Prostate gland (tissue), 2 donors: ENCODE data around the gene MND1. TPM values are rescaled to one million over a fixed set of nuclear protein-coding genes. Genes with fewer than 3 reads are reported as not detected.

Experiments
- DNase-seq: peaks from one replicate; pipeline ENCODE4 v3.0.0-alpha.2; 2019; ENCODE audit warnings: low spot score
- H3K27ac ChIP-seq, 2 donors: fragments of 200-600 bp; sonication (generic); 2 replicates each; pipeline ENCODE4 v1.5.1; 2017 to 2019
- H3K27me3 ChIP-seq: fragments of 200-600 bp; sonication (generic); replicated peaks from 2 replicates; pipeline ENCODE4 v1.5.1; 2019; ENCODE audit not compliant: insufficient read depth
- H3K36me3 ChIP-seq, 2 donors: fragments of 200-600 bp; sonication (generic); 1 replicate in 1 of 2; 2 replicates in 1 of 2; pipeline versions ENCODE4 v1.5.1 to v1.8.1; 2017 to 2019
- H3K4me1 ChIP-seq: fragments of 200-600 bp; sonication (generic); replicated peaks from 2 replicates; pipeline ENCODE4 v1.5.1; 2019
- H3K4me3 ChIP-seq, 2 donors: fragments of 200-600 bp; sonication (generic); 2 replicates each; pipeline ENCODE4 v1.5.1; 2017 to 2019
- H3K9me3 ChIP-seq: fragments of 200-600 bp; sonication (generic); 2 replicates; pipeline ENCODE4 v1.5.1; 2017
- CTCF ChIP-seq, 4 experiments: fragments of 200-600 bp in 2 of 4; fragments of 450-650 bp in 2 of 4; sonication (generic) in 2 of 4; IDR thresholded peaks; 1 replicate in 3 of 4; 2 replicates in 1 of 4; pipeline ENCODE4 v1.5.1; 2016 to 2019; ENCODE audit warnings: antibody characterized with exemption in 4 of 4, mild to moderate bottlenecking in 2 of 4, moderate library complexity in 2 of 4
- POLR2A ChIP-seq: fragments of 450-650 bp; IDR thresholded peaks from one replicate; pipeline ENCODE4 v1.6.1; 2016; ENCODE audit warnings: antibody characterized with exemption, mild to moderate bottlenecking
- POLR2AphosphoS5 ChIP-seq: sonication (generic); formaldehyde crosslinking; IDR thresholded peaks from one replicate; pipeline ENCODE4 v1.6.1; 2017; ENCODE audit warnings: antibody characterized with exemption
- WGBS: methylation state at CpG from one replicate; pipeline ENCODE4 v1.1.5; 2018; 5-methylcytosine and 5-hydroxymethylcytosine counted together
- intact Hi-C: fragments of 100-400 bp; cut with DNase I; formaldehyde crosslinking; loops from one replicate; pipeline ENCODE4 v1.14.2; 2022
- total RNA-seq, 2 donors: library from RNA; depleted of rRNA; stranded (reverse); fragments of >200 nt; gene quantifications; one replicate each; pipeline ENCODE4 v1.1.0, GENCODE V29; 2016

The MND1 gene
- total RNA-seq, 2 donors from 2014 or later = 7.9 TPM; not detected in 1

- TF ChIP-seq CTCF (IDR thresholded peaks at IDR 0.05) = no peak
- no peak for TF ChIP-seq POLR2A
- TF ChIP-seq POLR2AphosphoS5 = no peak
- 75% methylated on average over 3 of the region's 3 CpGs for WGBS
- Histone ChIP-seq H3K27ac (no peak overlapping the region), H3K27me3 (no peaks in the 10 kb centered on the region), H3K36me3 (no peaks in the 10 kb centered on the region), H3K9me3 (no peaks in the 10 kb centered on the region), H3K4me1 (no peaks in the 10 kb centered on the region), H3K4me3 (no peak overlapping the region)
- intact Hi-C loops = no loop called here
- DNase-seq = no peak
These were observed 74.1 kb downstream of the MND1 start for GRCh38 chr4:153418558-153418957.

- H3K4me3 ChIP-seq = no peak overlapping the region
- no peaks in the 10 kb centered on the region for H3K27me3 ChIP-seq
- 46% methylated on average over 5 of the region's 5 CpGs for WGBS
- no peak for DNase-seq
- intact Hi-C loops = no loop called here
- no peaks in the 10 kb centered on the region for H3K4me1 ChIP-seq
- TF ChIP-seq CTCF (IDR thresholded peaks at IDR 0.05) = no peak
- no peak for TF ChIP-seq POLR2AphosphoS5
- no peak for TF ChIP-seq POLR2A
- no peak overlapping the region for H3K27ac ChIP-seq
- no peaks in the 10 kb centered on the region for H3K36me3 ChIP-seq
- no peaks in the 10 kb centered on the region for H3K9me3 ChIP-seq
These were observed 74.5 kb downstream of the MND1 start for GRCh38 chr4:153419029-153419428.

- H3K27me3 ChIP-seq = no peaks in the 10 kb centered on the region
- intact Hi-C loops = no loop called here
- no peaks in the 10 kb centered on the region for H3K36me3 ChIP-seq
- no peaks in the 10 kb centered on the region for H3K4me1 ChIP-seq
- 52% methylated on average over 9 of the region's 9 CpGs for WGBS
- DNase-seq = no peak
- no peak overlapping the region for H3K4me3 ChIP-seq
- no peak overlapping the region for H3K27ac ChIP-seq
- TF ChIP-seq POLR2A (no peak), CTCF (IDR thresholded peaks at IDR 0.05) (no peak), POLR2AphosphoS5 (no peak)
- no peaks in the 10 kb centered on the region for H3K9me3 ChIP-seq
These were observed 75.3 kb downstream of the MND1 start for GRCh38 chr4:153419673-153420278.

- Histone ChIP-seq H3K27ac (no peak overlapping the region), H3K4me1 (no peaks in the 10 kb centered on the region), H3K36me3 (no peaks in the 10 kb centered on the region), H3K27me3 (no peaks in the 10 kb centered on the region), H3K9me3 (no peaks in the 10 kb centered on the region), H3K4me3 (no peak overlapping the region)
- TF ChIP-seq POLR2A = no peak
- no peak for TF ChIP-seq CTCF (IDR thresholded peaks at IDR 0.05)
- no peak for TF ChIP-seq POLR2AphosphoS5
- DNase-seq = no peak
- intact Hi-C loops = no loop called here
- WGBS = 90% methylated on average over 2 of the region's 2 CpGs
These were observed 75.9 kb downstream of the MND1 start for GRCh38 chr4:153420361-153420760.

- intact Hi-C loops = no loop called here
- 94% methylated on average over 3 of the region's 3 CpGs for WGBS
- no peaks in the 10 kb centered on the region for H3K27me3 ChIP-seq
- no peaks in the 10 kb centered on the region for H3K9me3 ChIP-seq
- H3K4me3 ChIP-seq = no peak overlapping the region
- no peak overlapping the region for H3K27ac ChIP-seq
- no peak for DNase-seq
- no peaks in the 10 kb centered on the region for H3K4me1 ChIP-seq
- no peaks in the 10 kb centered on the region for H3K36me3 ChIP-seq
- no peak for TF ChIP-seq POLR2AphosphoS5
- TF ChIP-seq POLR2A = no peak
- TF ChIP-seq CTCF (IDR thresholded peaks at IDR 0.05) = no peak
These were observed 77.5 kb downstream of the MND1 start for GRCh38 chr4:153421941-153422340.
